Stimulated activated CD4-positive, alpha-beta T cell treated with anti-CD3 and anti-CD28 coated beads, TNF-alpha, amount 100 ng/mL, for 48 hours (primary cell): ENCODE data around the gene LENG1.

Experiments
- DNase-seq, 3 donors: peaks; one replicate each; pipeline ENCODE4 v3.0.0-alpha.2; 2020; ENCODE audit warnings: low read depth in 3 of 3

The LENG1 gene

DNA sequence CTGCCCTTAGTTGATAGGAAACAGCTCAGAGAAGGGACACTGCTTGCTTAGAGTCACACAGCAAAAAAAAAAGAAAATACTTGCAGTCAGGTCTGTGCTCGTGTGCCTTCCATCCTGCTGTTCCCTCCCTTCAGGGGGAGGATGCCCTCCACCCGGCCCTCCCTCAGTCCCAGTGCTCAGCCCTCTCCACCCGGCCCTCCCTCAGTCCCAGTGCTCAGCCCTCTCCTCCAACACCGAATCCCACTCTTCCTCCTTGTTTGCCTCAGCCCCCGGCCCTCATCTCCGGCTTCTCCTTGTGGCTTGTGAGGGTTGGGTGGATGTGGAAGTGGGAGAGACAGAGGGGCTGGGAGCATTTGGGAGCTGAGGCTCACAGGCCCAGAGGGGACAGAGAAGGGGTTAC is 49.9 kb downstream of the LENG1 start:
- no peak for DNase-seq

DNA sequence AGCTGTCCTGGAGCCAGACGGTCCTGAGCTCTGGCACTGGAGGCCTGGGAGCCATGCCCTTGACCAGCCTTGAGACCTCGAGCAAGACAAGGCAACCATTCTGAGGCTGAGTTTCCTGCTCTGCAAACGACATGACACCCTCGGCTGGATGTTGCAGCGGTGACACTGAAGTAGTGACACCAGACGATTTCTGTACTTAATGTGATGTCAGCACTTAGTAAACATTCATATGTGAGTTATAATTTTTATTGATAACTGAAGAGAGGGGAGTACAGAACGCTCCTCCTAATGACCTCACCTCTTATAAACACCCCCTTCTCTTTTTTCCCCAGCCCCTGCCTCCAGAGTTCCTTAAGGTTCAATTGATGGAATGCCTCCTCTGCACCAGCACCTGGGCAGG is 51.0 kb downstream of the LENG1 start:
- DNase-seq, result no peak

DNA sequence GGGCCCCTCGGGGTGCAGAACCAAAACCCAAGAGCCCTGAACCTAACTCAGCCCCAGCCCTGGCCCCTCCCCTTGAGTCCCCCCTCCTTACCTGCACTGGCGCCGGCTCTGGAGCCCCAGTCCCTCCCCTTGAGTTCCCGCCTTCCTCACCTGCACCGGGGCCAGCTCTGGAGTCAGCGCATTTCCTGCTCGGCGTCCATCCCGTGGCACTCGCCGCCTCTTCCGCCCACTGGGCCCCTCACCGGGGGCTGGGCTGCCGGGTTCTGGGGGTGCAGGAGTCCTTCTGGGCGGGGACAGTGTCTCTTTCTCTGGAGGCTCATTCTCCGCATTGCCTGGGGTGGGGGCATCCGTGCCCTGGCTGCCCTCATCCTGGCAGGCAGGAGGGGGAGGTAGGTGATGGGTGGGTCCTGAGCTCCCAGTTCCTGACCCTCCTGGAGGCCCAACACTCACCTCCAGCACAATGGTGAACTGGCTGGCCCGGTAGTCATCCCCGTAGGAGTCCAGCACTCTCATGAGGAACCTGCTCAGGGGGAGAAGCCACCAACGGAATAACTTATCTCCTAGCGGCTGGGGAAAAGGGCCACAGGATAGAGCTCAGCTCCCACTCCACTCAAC is 51.5 kb downstream of the LENG1 start:
- DNase-seq, result no peak

DNA sequence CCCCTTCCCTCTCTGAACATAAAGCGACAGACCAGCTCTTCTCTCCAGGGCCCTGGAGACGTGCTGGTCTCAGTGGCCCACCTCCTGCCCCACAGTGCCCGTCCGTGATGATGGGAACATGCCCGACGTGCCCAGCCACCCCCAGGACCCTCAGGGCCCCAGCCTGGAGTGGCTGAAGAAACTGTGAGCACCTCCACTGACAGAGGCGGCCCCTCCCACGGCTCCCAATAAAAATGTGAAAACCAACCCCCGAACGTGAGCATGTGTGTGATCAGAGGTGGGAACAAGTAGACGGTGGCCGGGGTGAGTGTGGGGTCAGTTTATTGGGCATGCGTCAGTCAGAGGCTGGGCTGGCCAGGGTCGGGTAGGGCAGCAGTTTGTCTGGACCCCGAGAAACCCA is 52.8 kb downstream of the LENG1 start:
- DNase-seq, result no peak

DNA sequence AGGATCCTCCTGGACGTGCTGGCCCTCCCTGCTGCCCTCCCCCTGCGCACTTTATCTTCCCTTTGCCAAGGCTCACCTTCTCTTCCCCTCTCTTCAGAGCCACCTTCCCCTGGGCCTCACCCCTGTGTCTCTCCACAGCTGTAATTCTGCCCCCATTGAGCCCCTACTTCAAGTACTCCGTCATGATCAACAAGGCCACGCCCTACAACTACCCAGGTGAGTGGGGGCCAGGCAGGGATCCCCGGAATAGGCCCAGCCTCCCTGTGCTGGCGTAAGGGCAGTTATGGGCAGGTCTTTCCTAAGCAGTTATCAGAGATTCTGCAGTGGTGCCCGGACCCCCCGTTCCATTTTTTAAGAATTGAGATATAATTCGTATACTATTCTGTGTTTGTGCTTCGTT is 53.7 kb downstream of the LENG1 start:
- no peak for DNase-seq
